GM23338 (cell line): ENCODE measurements around the gene STARD3. TPM values are rescaled to one million over a fixed set of nuclear protein-coding genes. Genes with fewer than 3 reads are reported as not detected.

ENCODE experiments used
- ATAC-seq: fragments of 200-7000 bp; cut with Tn5 transposase; 3 replicates; pipeline ENCODE4 v1.9.1; 2020
- DNase-seq: peaks from one replicate; pipeline ENCODE4 v3.0.0-alpha.2; 2015; ENCODE audit warnings: low spot score
- H2AFZ ChIP-seq: fragments of 200-600 bp; sonication (generic); 2 replicates; pipeline ENCODE4 v1.8.0; 2016; ENCODE audit warnings: antibody characterized with exemption, mild to moderate bottlenecking, moderate library complexity
- H3F3A ChIP-seq: fragments of 200-600 bp; sonication (generic); replicated peaks from 2 replicates; pipeline ENCODE4 v1.8.0; 2017; ENCODE audit warnings: antibody characterized with exemption, mixed run types, low read depth
- H3K27ac ChIP-seq: fragments of 200-600 bp; sonication (generic); 2 replicates; pipeline ENCODE4 v1.6.1; 2016; ENCODE audit warnings: low read depth
- H3K27me3 ChIP-seq: fragments of 200-600 bp; sonication (generic); 2 replicates; pipeline ENCODE4 v1.8.0; 2016; ENCODE audit warnings: mild to moderate bottlenecking, mixed run types, moderate library complexity; ENCODE audit not compliant: insufficient read depth
- H3K36me3 ChIP-seq: fragments of 200-600 bp; sonication (generic); 2 replicates; pipeline ENCODE4 v1.8.0; 2016; ENCODE audit warnings: mild to moderate bottlenecking; ENCODE audit not compliant: insufficient read depth
- H3K4me1 ChIP-seq: fragments of 200-600 bp; sonication (generic); 2 replicates; pipeline ENCODE4 v1.8.0; 2016; ENCODE audit warnings: mild to moderate bottlenecking, moderate library complexity; ENCODE audit not compliant: insufficient read depth
- H3K4me2 ChIP-seq: fragments of 200-600 bp; sonication (generic); 2 replicates; pipeline ENCODE4 v1.7.1; 2017; ENCODE audit warnings: mixed run types
- H3K4me3 ChIP-seq: fragments of 200-600 bp; sonication (generic); 2 replicates; pipeline ENCODE4 v1.6.1; 2016; ENCODE audit warnings: mixed run types
- H3K79me2 ChIP-seq: fragments of 200-600 bp; sonication (generic); replicated peaks from 2 replicates; pipeline ENCODE4 v1.8.0; 2017; ENCODE audit warnings: mild to moderate bottlenecking; ENCODE audit not compliant: insufficient read depth
- H3K9me2 ChIP-seq: fragments of 200-600 bp; sonication (generic); 2 replicates; pipeline ENCODE4 v1.8.0; 2017; ENCODE audit not compliant: insufficient read depth
- H4K20me1 ChIP-seq: fragments of 200-600 bp; sonication (generic); replicated peaks from 2 replicates; pipeline ENCODE4 v1.8.0; 2017; ENCODE audit warnings: mild to moderate bottlenecking; ENCODE audit not compliant: insufficient read depth
- H3K27ac Mint-ChIP-seq: 2 replicates; pipeline ENCODE4 v1.8.0; 2020; ENCODE audit warnings: inconsistent platforms, mild to moderate bottlenecking, moderate library complexity, mixed read lengths
- H3K27me3 Mint-ChIP-seq: 3 replicates; pipeline ENCODE4 v1.8.0; 2022; ENCODE audit warnings: low read depth, mild to moderate bottlenecking, moderate library complexity, mixed read lengths, inconsistent platforms; ENCODE audit not compliant: insufficient read depth, poor library complexity
- H3K36me3 Mint-ChIP-seq: 3 replicates; pipeline ENCODE4 v1.8.0; 2021; ENCODE audit warnings: low read depth, mild to moderate bottlenecking, inconsistent platforms, moderate library complexity, mixed read lengths
- H3K4me1 Mint-ChIP-seq: 3 replicates; pipeline ENCODE4 v1.8.0; 2020; ENCODE audit warnings: mild to moderate bottlenecking, inconsistent platforms, mixed read lengths
- H3K4me3 Mint-ChIP-seq: 3 replicates; pipeline ENCODE4 v1.8.0; 2021; ENCODE audit warnings: moderate library complexity, mild to moderate bottlenecking, inconsistent platforms, mixed read lengths
- H3K9me3 Mint-ChIP-seq: 3 replicates; pipeline ENCODE4 v1.8.0; 2020; ENCODE audit warnings: moderate library complexity, mild to moderate bottlenecking, inconsistent platforms, mixed read lengths
- CREB1 ChIP-seq: fragments of 250-450 bp; sonication (Bioruptor Pico); IDR thresholded peaks from 2 replicates; pipeline ENCODE4 v1.5.0; 2020; ENCODE audit warnings: low read depth, mild to moderate bottlenecking, moderate library complexity
- CTCF ChIP-seq, 2 experiments: fragments of 200-600 bp in 1 of 2; sonication (generic) in 1 of 2; conservative IDR thresholded peaks; 2 replicates each; pipeline versions ENCODE4 v1.5.1 to v1.6.1; 2016 to 2017; ENCODE audit warnings: antibody characterized with exemption in 2 of 2, low read depth in 2 of 2, mild to moderate bottlenecking in 2 of 2, moderate library complexity in 1 of 2
- EZH2 ChIP-seq: fragments of 200-600 bp; sonication (generic); IDR thresholded peaks from one replicate; pipeline ENCODE4 v1.8.0; 2017; ENCODE audit warnings: antibody characterized with exemption, mild to moderate bottlenecking, low read depth; ENCODE audit not compliant: unreplicated experiment
- EZH2phosphoT487 ChIP-seq: fragments of 200-600 bp; sonication (generic); IDR thresholded peaks from one replicate; pipeline ENCODE4 v1.8.1; 2018; ENCODE audit warnings: antibody characterized with exemption; ENCODE audit not compliant: unreplicated experiment
- JUNB ChIP-seq: IDR thresholded peaks from one replicate; pipeline ENCODE4 v1.6.1; 2016; ENCODE audit warnings: antibody characterized with exemption; ENCODE audit not compliant: unreplicated experiment
- NANOG ChIP-seq: IDR thresholded peaks from 2 replicates; pipeline ENCODE4 v1.6.1; 2016; ENCODE audit warnings: antibody characterized with exemption, borderline replicate concordance
- POLR2AphosphoS5 ChIP-seq: IDR thresholded peaks from 2 replicates; pipeline ENCODE4 v1.6.1; 2016; ENCODE audit warnings: antibody characterized with exemption, low read depth
- STAT1 ChIP-seq: IDR thresholded peaks from one replicate; pipeline ENCODE4 v1.6.1; 2016; ENCODE audit warnings: antibody characterized with exemption; ENCODE audit not compliant: unreplicated experiment
- ZNF114 ChIP-seq: fragments of 250-450 bp; sonication (Bioruptor Pico); IDR thresholded peaks from 2 replicates; pipeline ENCODE4 v1.5.0; 2020; ENCODE audit warnings: mild to moderate bottlenecking, moderate library complexity
- ZNF331 ChIP-seq: fragments of 250-450 bp; sonication (Bioruptor Pico); IDR thresholded peaks from 2 replicates; pipeline ENCODE4 v1.5.0; 2020; ENCODE audit warnings: low read depth, mild to moderate bottlenecking, moderate library complexity
- ZNF462 ChIP-seq: fragments of 250-450 bp; sonication (Bioruptor Pico); IDR thresholded peaks from 2 replicates; pipeline ENCODE4 v1.5.0; 2020; ENCODE audit warnings: mild to moderate bottlenecking, moderate library complexity
- polyA plus RNA-seq: library from polyadenylated mRNA; unstranded; fragments of >200 nt; fragmentation: Nextera tagmentation; extraction: Ambion mirVana; gene quantifications from 2 replicates; pipeline ENCODE4 v1.2.1, GENCODE V29; 2016
- total RNA-seq: library from RNA; depleted of rRNA; stranded (reverse); fragments of >200 nt; shearing (Covaris generic); gene quantifications from 2 replicates; pipeline ENCODE4 v1.2.3, GENCODE V29; 2014
- TF ChIP-seq, protein P1 (sequence below): IDR thresholded peaks from 2 replicates; pipeline ENCODE4 v1.6.1; 2016; ENCODE audit warnings: antibody characterized with exemption
- TF ChIP-seq, protein P2 (sequence below): IDR thresholded peaks from one replicate; pipeline ENCODE4 v1.6.1; 2018; ENCODE audit warnings: antibody characterized with exemption; ENCODE audit not compliant: unreplicated experiment

The STARD3 gene
- total and polyA plus RNA-seq, 2 experiments from 2014 or later = 26.4 to 53.3 TPM

DNA sequence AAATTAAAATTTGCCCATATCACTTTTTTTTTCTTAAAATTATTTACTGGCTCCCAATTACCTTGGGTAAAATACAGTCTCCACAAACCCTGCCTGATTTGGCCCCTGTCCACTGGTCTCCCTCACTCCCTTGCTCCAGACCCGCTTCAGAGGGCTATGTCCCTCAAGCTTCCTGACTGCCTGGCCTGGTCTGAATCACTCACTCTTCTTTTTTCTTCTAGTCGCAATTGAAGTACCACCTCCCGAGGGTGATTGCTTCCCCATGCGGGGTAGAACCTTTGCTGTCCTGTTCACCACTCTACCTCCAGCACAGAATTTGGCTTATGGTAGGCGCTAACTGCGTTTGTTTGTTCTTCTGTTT is 51.5 kb downstream of the STARD3 start:
- Histone ChIP-seq H3K4me3 (peak overlapping the region; percentile 74), H3K4me2 (peak overlapping the region; percentile 87), H3K79me2 (no peaks in the 10 kb centered on the region), H3K36me3 (no peaks in the 10 kb centered on the region), H4K20me1 (no peaks in the 10 kb centered on the region), H3K27ac (peak overlapping the region; percentile 99), H3K9me2 (no peaks in the 10 kb centered on the region; the same call in 1 of the 2 replicates), H3K4me1 (peaks cover 23% of the 10 kb centered on the region), H2AFZ (no peak overlapping the region), H3F3A (peaks cover 30% of the 10 kb centered on the region), H3K27me3 (no peaks in the 10 kb centered on the region)
- peak overlapping the region; percentile 95 for H3K27ac Mint-ChIP-seq
- DNase-seq (no peak), ATAC-seq (peak; percentile 9)
- no peak for TF ChIP-seq CTCF (conservative IDR thresholded peaks at IDR 0.05; ENCODE audit: low read depth in 2 of 2)
- TF ChIP-seq STAT1 = no peak
- TF ChIP-seq, protein P1, sequence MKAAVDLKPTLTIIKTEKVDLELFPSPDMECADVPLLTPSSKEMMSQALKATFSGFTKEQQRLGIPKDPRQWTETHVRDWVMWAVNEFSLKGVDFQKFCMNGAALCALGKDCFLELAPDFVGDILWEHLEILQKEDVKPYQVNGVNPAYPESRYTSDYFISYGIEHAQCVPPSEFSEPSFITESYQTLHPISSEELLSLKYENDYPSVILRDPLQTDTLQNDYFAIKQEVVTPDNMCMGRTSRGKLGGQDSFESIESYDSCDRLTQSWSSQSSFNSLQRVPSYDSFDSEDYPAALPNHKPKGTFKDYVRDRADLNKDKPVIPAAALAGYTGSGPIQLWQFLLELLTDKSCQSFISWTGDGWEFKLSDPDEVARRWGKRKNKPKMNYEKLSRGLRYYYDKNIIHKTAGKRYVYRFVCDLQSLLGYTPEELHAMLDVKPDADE = no peak
- TF ChIP-seq ZNF462 (CRISPR knock-in tag) = no peak
- TF ChIP-seq ZNF331 (CRISPR knock-in tag) = no peak
- no peak for TF ChIP-seq CREB1 (CRISPR knock-in tag)
- TF ChIP-seq ZNF114 (CRISPR knock-in tag) = no peak
- no peak for TF ChIP-seq EZH2
- TF ChIP-seq POLR2AphosphoS5 = no peak
- TF ChIP-seq JUNB = no peak
- TF ChIP-seq, protein P2, sequence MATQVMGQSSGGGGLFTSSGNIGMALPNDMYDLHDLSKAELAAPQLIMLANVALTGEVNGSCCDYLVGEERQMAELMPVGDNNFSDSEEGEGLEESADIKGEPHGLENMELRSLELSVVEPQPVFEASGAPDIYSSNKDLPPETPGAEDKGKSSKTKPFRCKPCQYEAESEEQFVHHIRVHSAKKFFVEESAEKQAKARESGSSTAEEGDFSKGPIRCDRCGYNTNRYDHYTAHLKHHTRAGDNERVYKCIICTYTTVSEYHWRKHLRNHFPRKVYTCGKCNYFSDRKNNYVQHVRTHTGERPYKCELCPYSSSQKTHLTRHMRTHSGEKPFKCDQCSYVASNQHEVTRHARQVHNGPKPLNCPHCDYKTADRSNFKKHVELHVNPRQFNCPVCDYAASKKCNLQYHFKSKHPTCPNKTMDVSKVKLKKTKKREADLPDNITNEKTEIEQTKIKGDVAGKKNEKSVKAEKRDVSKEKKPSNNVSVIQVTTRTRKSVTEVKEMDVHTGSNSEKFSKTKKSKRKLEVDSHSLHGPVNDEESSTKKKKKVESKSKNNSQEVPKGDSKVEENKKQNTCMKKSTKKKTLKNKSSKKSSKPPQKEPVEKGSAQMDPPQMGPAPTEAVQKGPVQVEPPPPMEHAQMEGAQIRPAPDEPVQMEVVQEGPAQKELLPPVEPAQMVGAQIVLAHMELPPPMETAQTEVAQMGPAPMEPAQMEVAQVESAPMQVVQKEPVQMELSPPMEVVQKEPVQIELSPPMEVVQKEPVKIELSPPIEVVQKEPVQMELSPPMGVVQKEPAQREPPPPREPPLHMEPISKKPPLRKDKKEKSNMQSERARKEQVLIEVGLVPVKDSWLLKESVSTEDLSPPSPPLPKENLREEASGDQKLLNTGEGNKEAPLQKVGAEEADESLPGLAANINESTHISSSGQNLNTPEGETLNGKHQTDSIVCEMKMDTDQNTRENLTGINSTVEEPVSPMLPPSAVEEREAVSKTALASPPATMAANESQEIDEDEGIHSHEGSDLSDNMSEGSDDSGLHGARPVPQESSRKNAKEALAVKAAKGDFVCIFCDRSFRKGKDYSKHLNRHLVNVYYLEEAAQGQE = no peak
- no peak for TF ChIP-seq EZH2phosphoT487
- no peak for TF ChIP-seq NANOG
- no peaks in the 10 kb centered on the region; the same call in 2 of the 3 replicates for H3K9me3 Mint-ChIP-seq
- H3K36me3 Mint-ChIP-seq = peaks cover 18% of the 10 kb centered on the region
- H3K4me1 Mint-ChIP-seq = peaks cover 36% of the 10 kb centered on the region
- peaks cover 15% of the 10 kb centered on the region for H3K27me3 Mint-ChIP-seq
- peak overlapping the region; percentile 87 for H3K4me3 Mint-ChIP-seq
